ENCODE measurements around the gene AURKB. TPM values are rescaled to one million over a fixed set of nuclear protein-coding genes. Genes with fewer than 3 reads are reported as not detected.

The AURKB gene
- total and polyA plus RNA-seq, 2 of the 13 experiments (the other 11 are each of a cell fraction or from before 2014, with no cell fraction given), result 29.5 to 75.3 TPM

- no peak for FAIRE-seq
- CTCF ChIA-PET (ENCODE audit: low intra/inter-chr PET ratio, low total read pairs), result no interaction called here
Observed at GRCh38 chr17:8167526-8167925, 42.8 kb downstream of the AURKB start.

DNA sequence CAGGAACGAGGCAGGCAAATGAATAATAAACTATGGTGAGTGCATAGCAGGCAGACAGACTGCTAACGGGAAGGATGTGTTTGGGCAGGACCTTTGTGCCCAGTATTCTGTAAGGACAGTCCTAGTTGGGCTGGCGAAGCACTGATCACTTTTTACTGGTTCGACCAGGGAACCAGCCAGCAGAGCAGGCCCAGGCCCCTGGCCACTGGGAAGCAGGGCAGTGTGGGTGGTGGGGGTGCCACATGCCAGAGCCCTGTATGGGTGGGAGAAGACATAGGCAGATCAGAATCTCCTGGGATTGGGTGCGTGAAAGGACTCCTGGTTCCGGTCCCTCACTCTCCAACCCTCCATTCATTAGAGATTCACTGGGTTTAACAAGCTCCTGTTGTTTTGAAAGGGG lies 43.6 kb downstream of the AURKB start:
- intact Hi-C loops (cut with micrococcal nuclease; ENCODE audit: unreplicated experiment), result no loop called here
- H3K4me2 ChIP-seq (ENCODE audit: low read depth, low read length), result peak overlapping the region; percentile 61
- H3K27ac ChIP-seq (ENCODE audit: extremely low read length, insufficient read depth, low read length), result no peak overlapping the region
- TF ChIP-seq, protein P1, sequence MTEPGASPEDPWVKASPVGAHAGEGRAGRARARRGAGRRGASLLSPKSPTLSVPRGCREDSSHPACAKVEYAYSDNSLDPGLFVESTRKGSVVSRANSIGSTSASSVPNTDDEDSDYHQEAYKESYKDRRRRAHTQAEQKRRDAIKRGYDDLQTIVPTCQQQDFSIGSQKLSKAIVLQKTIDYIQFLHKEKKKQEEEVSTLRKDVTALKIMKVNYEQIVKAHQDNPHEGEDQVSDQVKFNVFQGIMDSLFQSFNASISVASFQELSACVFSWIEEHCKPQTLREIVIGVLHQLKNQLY (CRISPR knock-in tag; IDR thresholded peaks at IDR 0.05), result no peak
- no peak for TF ChIP-seq NAIF1 (CRISPR knock-in tag; IDR thresholded peaks at IDR 0.05; ENCODE audit: borderline replicate concordance)
- H3K9ac ChIP-seq (ENCODE audit: insufficient read depth, low read depth, low read length), result peak overlapping the region; percentile 3; the same call in 1 of the 2 replicates
- no peaks in the 10 kb centered on the region; a peak in 1 of 5 replicates for H3K27me3 ChIP-seq (ENCODE audit: control insufficient read depth in 1 of 2, insufficient read depth in 2 of 2, low read length in 2 of 2)
- DNase-seq (ENCODE audit: low spot score) (no peak), ATAC-seq (no peak), FAIRE-seq (no peak)
- WGBS (ENCODE audit: low lambda C conversion rate), result 43% methylated on average over 4 of the region's 6 CpGs
- peaks cover 10% of the 10 kb centered on the region for H3K79me2 ChIP-seq (ENCODE audit: insufficient read depth, low read length)
- H3K4me1 ChIP-seq (ENCODE audit: insufficient read depth, low read length), result peaks cover 49% of the 10 kb centered on the region
- H2AFZ ChIP-seq (ENCODE audit: low read length), result no peak overlapping the region
- POLR2A ChIA-PET, result no interaction called here
- BruUV-seq (replicated peaks), result no TSS peak
- CTCF ChIA-PET (ENCODE audit: low intra/inter-chr PET ratio, low total read pairs), result no interaction called here
- H4K20me1 ChIP-seq (ENCODE audit: insufficient read depth, low read length), result no peaks in the 10 kb centered on the region
- H3K36me3 ChIP-seq (replicated peaks in 1 of 2; ENCODE audit: control insufficient read depth in 1 of 2, insufficient read depth in 2 of 2, low read length in 2 of 2), result no peaks in the 10 kb centered on the region
- H3K9me3 ChIP-seq (ENCODE audit: low read length), result no peaks in the 10 kb centered on the region
- in situ Hi-C loops (cut with HindIII; ENCODE audit: extremely low pct_ligation_motif_present, low pct_unique_long_range_greater_than_20kb), result no loop called here
- peak overlapping the region in 1 of 3 experiments; percentile 26; a peak in 1 of 6 replicates for H3K4me3 ChIP-seq (replicated peaks in 1 of 3; ENCODE audit: insufficient read depth in 1 of 3, low read depth in 2 of 3, low read length in 3 of 3)

More at GRCh38 chr17:8167526-8167925, 42.8 kb downstream of the AURKB start:
- no peaks in the 10 kb centered on the region for H3K9me3 ChIP-seq (ENCODE audit: low read length)
- H3K36me3 ChIP-seq (replicated peaks in 1 of 2; ENCODE audit: control insufficient read depth in 1 of 2, insufficient read depth in 2 of 2, low read length in 2 of 2), result no peaks in the 10 kb centered on the region
- in situ Hi-C loops (cut with HindIII; ENCODE audit: extremely low pct_ligation_motif_present, low pct_unique_long_range_greater_than_20kb) (no loop called here), intact Hi-C loops (cut with micrococcal nuclease; ENCODE audit: unreplicated experiment) (no loop called here)
- ATAC-seq (no peak), DNase-seq (ENCODE audit: low spot score) (no peak)
- no peak overlapping the region for H3K9ac ChIP-seq (ENCODE audit: insufficient read depth, low read depth, low read length)
- no peaks in the 10 kb centered on the region for H4K20me1 ChIP-seq (ENCODE audit: insufficient read depth, low read length)
- TF ChIP-seq FLYWCH1 (CRISPR knock-in tag; IDR thresholded peaks at IDR 0.05), result no peak
- TF ChIP-seq ZNF607 (CRISPR knock-in tag; IDR thresholded peaks at IDR 0.05; ENCODE audit: borderline replicate concordance), result no peak
- no peak for TF ChIP-seq CBX5 (CRISPR knock-in tag; IDR thresholded peaks at IDR 0.05; ENCODE audit: borderline replicate concordance)
- no peak for TF ChIP-seq TARDBP (CRISPR knock-in tag; IDR thresholded peaks at IDR 0.05)
- no peak for TF ChIP-seq FOXM1 (CRISPR knock-in tag; IDR thresholded peaks at IDR 0.05)
- H2AFZ ChIP-seq (ENCODE audit: low read length), result no peak overlapping the region
- H3K4me2 ChIP-seq (ENCODE audit: low read depth, low read length), result no peak overlapping the region
- H3K4me1 ChIP-seq (ENCODE audit: insufficient read depth, low read length), result peaks cover 52% of the 10 kb centered on the region
- no peak overlapping the region for H3K27ac ChIP-seq (ENCODE audit: extremely low read length, insufficient read depth, low read length)
- POLR2A ChIA-PET, result no interaction called here
- BruUV-seq (replicated peaks), result no TSS peak
- H3K4me3 ChIP-seq (replicated peaks in 1 of 3; ENCODE audit: insufficient read depth in 1 of 3, low read depth in 2 of 3, low read length in 3 of 3), result no peak overlapping the region
- WGBS (ENCODE audit: low lambda C conversion rate), result 45% methylated on average over 3 of the region's 3 CpGs
- H3K79me2 ChIP-seq (ENCODE audit: insufficient read depth, low read length), result peaks cover 2% of the 10 kb centered on the region
- H3K27me3 ChIP-seq (ENCODE audit: control insufficient read depth in 1 of 2, insufficient read depth in 2 of 2, low read length in 2 of 2), result no peaks in the 10 kb centered on the region

Data from HepG2 (cell line).